Mesothelial cell of epicardium (in vitro differentiated cells): ENCODE results near the gene RHOJ. TPM values are rescaled to one million over a fixed set of nuclear protein-coding genes. Genes with fewer than 3 reads are reported as not detected.

Source experiments
- DNase-seq, 2 experiments: peaks; one replicate each; pipeline ENCODE4 v3.0.0; 2021; ENCODE audit warnings: low spot score in 2 of 2; ENCODE audit not compliant: unreplicated experiment in 2 of 2
- H3K27ac Mint-ChIP-seq: 2 replicates; pipeline ENCODE4 v1.8.0; 2021; ENCODE audit warnings: mixed read lengths
- H3K27me3 Mint-ChIP-seq: 2 replicates; pipeline ENCODE4 v1.8.0; 2021; ENCODE audit warnings: low read depth, mixed read lengths
- H3K36me3 Mint-ChIP-seq: 2 replicates; pipeline ENCODE4 v1.8.0; 2021; ENCODE audit warnings: mixed read lengths
- H3K4me1 Mint-ChIP-seq: 2 replicates; pipeline ENCODE4 v1.8.0; 2021; ENCODE audit warnings: mixed read lengths
- H3K4me3 Mint-ChIP-seq: 2 replicates; pipeline ENCODE4 v1.8.0; 2021; ENCODE audit warnings: mild to moderate bottlenecking, moderate library complexity, mixed read lengths
- H3K9me3 Mint-ChIP-seq: 2 replicates; pipeline ENCODE4 v1.8.0; 2021; ENCODE audit warnings: mixed read lengths
- CTCF ChIP-seq: fragments of 200-600 bp; sonication (generic); IDR thresholded peaks from one replicate; pipeline ENCODE4 v1.5.0; 2021; ENCODE audit warnings: antibody characterized with exemption; ENCODE audit not compliant: unreplicated experiment
- total RNA-seq: library from RNA; stranded (reverse); gene quantifications from 3 replicates; pipeline ENCODE4 v1.2.1, GENCODE V29; 2021

RHOJ gene
- total RNA-seq, 1 donor from 2014 or later, result 15.2 TPM

- Mint-ChIP-seq H3K27me3 (no peaks in the 10 kb centered on the region), H3K27ac (no peak overlapping the region), H3K4me1 (no peaks in the 10 kb centered on the region), H3K36me3 (no peaks in the 10 kb centered on the region), H3K9me3 (no peaks in the 10 kb centered on the region), H3K4me3 (no peak overlapping the region)
- no peak for DNase-seq
- TF ChIP-seq CTCF, result no peak
Observed at GRCh38 chr14:63282997-63283883, 79.0 kb downstream of the RHOJ start.

GRCh38 chr14:63283884-63284248, 79.6 kb downstream of the RHOJ start:
- H3K4me3 Mint-ChIP-seq, result no peak overlapping the region
- no peak overlapping the region for H3K27ac Mint-ChIP-seq
- H3K36me3 Mint-ChIP-seq, result no peaks in the 10 kb centered on the region

DNA sequence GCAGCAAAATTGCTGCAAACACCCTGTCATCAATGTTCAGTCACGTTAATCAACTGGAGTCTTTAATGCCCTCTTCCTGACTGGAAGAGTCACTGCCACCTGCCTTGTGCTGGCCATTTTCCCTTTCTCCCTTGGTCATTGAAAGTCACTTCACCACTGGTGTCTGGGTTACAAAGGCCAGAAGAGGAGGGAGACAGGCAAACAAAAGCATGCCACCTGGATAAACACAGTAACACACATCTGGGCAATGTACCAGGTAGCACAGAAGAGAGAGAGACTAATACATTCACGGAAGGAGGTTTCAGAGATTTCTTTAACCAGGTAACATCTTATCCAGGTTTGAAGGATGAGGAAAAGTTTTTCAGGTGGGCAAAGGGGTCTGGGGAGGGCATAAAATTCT, 81.8 kb downstream of the RHOJ start:
- DNase-seq, result no peak
- no peaks in the 10 kb centered on the region for H3K9me3 Mint-ChIP-seq
- H3K27ac Mint-ChIP-seq, result no peak overlapping the region
- H3K27me3 Mint-ChIP-seq, result no peaks in the 10 kb centered on the region
- no peak overlapping the region for H3K4me3 Mint-ChIP-seq
- TF ChIP-seq CTCF, result no peak
- no peaks in the 10 kb centered on the region for H3K4me1 Mint-ChIP-seq
- no peaks in the 10 kb centered on the region for H3K36me3 Mint-ChIP-seq

More at GRCh38 chr14:63283884-63284248, 79.6 kb downstream of the RHOJ start:
- DNase-seq, result no peak
- no peaks in the 10 kb centered on the region for H3K4me1 Mint-ChIP-seq
- no peak for TF ChIP-seq CTCF
- no peaks in the 10 kb centered on the region for H3K9me3 Mint-ChIP-seq
- no peaks in the 10 kb centered on the region for H3K27me3 Mint-ChIP-seq

DNA sequence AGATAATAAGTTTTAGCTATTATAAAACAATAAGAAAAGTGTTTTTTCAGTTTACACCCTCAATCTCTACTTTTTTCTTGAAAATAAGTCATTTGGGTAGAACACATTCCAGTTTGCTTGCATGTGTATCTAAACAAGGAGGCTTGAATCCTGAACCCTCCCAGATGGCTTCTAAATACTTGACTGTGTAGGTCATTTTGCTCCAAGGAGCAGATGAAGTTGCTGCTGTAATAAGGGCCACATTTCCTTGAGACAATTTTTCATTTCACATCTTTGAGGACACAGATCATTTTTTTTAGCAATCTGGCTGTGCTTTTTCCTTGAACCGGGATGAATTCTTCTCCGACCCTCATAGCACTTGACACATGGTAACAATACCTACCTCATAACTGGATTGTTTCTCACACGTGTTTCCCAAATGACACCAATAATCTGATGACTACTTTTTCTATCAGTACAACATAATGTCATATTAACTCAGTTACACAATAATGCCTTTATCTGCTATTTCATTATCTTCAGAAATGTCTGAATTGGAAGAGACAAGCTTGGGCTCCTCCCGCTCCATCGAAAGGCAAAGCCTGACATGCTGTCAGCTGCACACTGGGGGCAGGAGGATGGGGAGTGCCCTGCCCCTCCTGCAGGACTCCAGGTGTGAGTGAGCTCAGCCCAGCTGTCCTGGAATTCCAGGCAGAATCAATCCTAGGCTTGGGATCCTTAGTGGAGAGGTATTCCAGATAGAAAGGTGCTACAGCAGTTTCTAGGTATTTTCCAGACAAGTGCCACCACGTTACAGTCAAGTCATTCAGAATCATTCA, 83.6 kb downstream of the RHOJ start:
- Mint-ChIP-seq H3K36me3 (no peaks in the 10 kb centered on the region), H3K27ac (no peak overlapping the region), H3K9me3 (no peaks in the 10 kb centered on the region)

GRCh38 chr14:63288853-63289252, 84.6 kb downstream of the RHOJ start:
- Mint-ChIP-seq H3K27me3 (no peaks in the 10 kb centered on the region), H3K36me3 (no peaks in the 10 kb centered on the region), H3K4me1 (no peaks in the 10 kb centered on the region), H3K27ac (no peak overlapping the region), H3K4me3 (no peak overlapping the region), H3K9me3 (peaks cover 3% of the 10 kb centered on the region)
- no peak for DNase-seq
- no peak for TF ChIP-seq CTCF

More for the DNA sequence above, 83.6 kb downstream of the RHOJ start:
- no peaks in the 10 kb centered on the region for H3K27me3 Mint-ChIP-seq
- H3K4me1 Mint-ChIP-seq, result no peaks in the 10 kb centered on the region
- TF ChIP-seq CTCF, result no peak
- no peak for DNase-seq
- H3K4me3 Mint-ChIP-seq, result no peak overlapping the region
